Endothelial cell of umbilical vein (primary cell): Measurements from ENCODE around the gene EIF2S3B. TPM values are rescaled to one million over a fixed set of nuclear protein-coding genes. Genes with fewer than 3 reads are reported as not detected.

Experiments used
- BruUV-seq: library from RNA; stranded (reverse); fragments of 400-500 nt; replicated peaks from 2 replicates; lab custom pipeline; 2021; lab: Mats Ljungman, UMichigan
- CTCF ChIA-PET: fragments of 300-600, 350-600 bp; sonication (Branson Sonifier 250); formaldehyde crosslinking; loops from one replicate; lab custom pipeline; 2021; ENCODE audit warnings: antibody characterized with exemption, inconsistent platforms; lab: Charles Lee
- POLR2A ChIA-PET: fragments of 300-600, 350-600 bp; sonication (Branson Sonifier 250); formaldehyde crosslinking; loops from one replicate; lab custom pipeline; 2021; ENCODE audit warnings: antibody characterized with exemption, inconsistent platforms; lab: Charles Lee
- DNase-seq: peaks from one replicate; pipeline ENCODE4 v3.0.0-alpha.2; 2011; ENCODE audit warnings: low read depth, low spot score
- FAIRE-seq: peaks from 2 replicates; lab custom pipeline; 2011; peaks lifted over from hg19 to GRCh38; lab: Jason Lieb, UNC
- H2AFZ ChIP-seq: 2 replicates; pipeline ENCODE4 v1.6.0; 2012; ENCODE audit warnings: low read depth, low read length, control low read depth, inconsistent platforms
- H3K27ac ChIP-seq: 2 replicates; pipeline ENCODE4 v1.5.1; 2011; ENCODE audit warnings: low read depth, mild to moderate bottlenecking, control low read depth, low read length, moderate library complexity; ENCODE audit not compliant: insufficient read depth
- H3K27me3 ChIP-seq, 2 experiments: 2 replicates each; pipeline versions ENCODE4 v1.6.0 to v1.6.1; 2011; ENCODE audit warnings: low read length in 2 of 2, mixed read lengths in 1 of 2; ENCODE audit not compliant: control insufficient read depth in 2 of 2, insufficient read depth in 2 of 2
- H3K36me3 ChIP-seq, 2 experiments: 2 replicates in 1 of 2; 3 replicates in 1 of 2; pipeline ENCODE4 v1.5.1; 2011; ENCODE audit warnings: low read length in 2 of 2, mild to moderate bottlenecking in 1 of 2, moderate library complexity in 1 of 2; ENCODE audit not compliant: control insufficient read depth in 2 of 2, insufficient read depth in 2 of 2; ENCODE audit errors: extremely low read depth in 1 of 2
- H3K4me1 ChIP-seq: 3 replicates; pipeline ENCODE4 v1.5.1; 2011; ENCODE audit warnings: mild to moderate bottlenecking, low read length; ENCODE audit not compliant: control insufficient read depth, insufficient read depth; ENCODE audit errors: extremely low read depth
- H3K4me2 ChIP-seq: 2 replicates; pipeline ENCODE4 v1.6.1; 2011; ENCODE audit warnings: low read length, control low read depth, mixed read lengths; ENCODE audit not compliant: insufficient read depth
- H3K4me3 ChIP-seq, 3 experiments: fragments of 200-600 bp in 1 of 3; sonication (generic), shearing (Covaris generic) in 1 of 3; replicated peaks in 1 of 3; 2 replicates each; pipeline ENCODE4 v1.5.1; 2011 to 2016; ENCODE audit warnings: control low read depth in 3 of 3, low read length in 3 of 3, mild to moderate bottlenecking in 2 of 3, inconsistent platforms in 1 of 3, low read depth in 1 of 3, moderate library complexity in 1 of 3; ENCODE audit not compliant: insufficient read depth in 1 of 3
- H3K79me2 ChIP-seq: 2 replicates; pipeline ENCODE4 v1.6.0; 2012; ENCODE audit warnings: low read length, inconsistent platforms; ENCODE audit not compliant: control insufficient read depth, insufficient read depth
- H3K9ac ChIP-seq: replicated peaks from 2 replicates; pipeline ENCODE3; 2011; ENCODE audit warnings: low read length, control low read depth; ENCODE audit not compliant: insufficient read depth; ENCODE audit errors: extremely low read depth
- H3K9me1 ChIP-seq: replicated peaks from 3 replicates; pipeline ENCODE4 v1.6.0; 2011; ENCODE audit warnings: mild to moderate bottlenecking, low read length; ENCODE audit not compliant: control insufficient read depth, insufficient read depth; ENCODE audit errors: extremely low read depth
- H3K9me3 ChIP-seq: replicated peaks from 2 replicates; pipeline ENCODE4 v1.5.1; 2012; ENCODE audit warnings: low read length, inconsistent platforms; ENCODE audit not compliant: control insufficient read depth, insufficient read depth
- H4K20me1 ChIP-seq: replicated peaks from 2 replicates; pipeline ENCODE3; 2011; ENCODE audit warnings: mild to moderate bottlenecking, low read length; ENCODE audit not compliant: control insufficient read depth, insufficient read depth; ENCODE audit errors: extremely low read depth
- EZH2 ChIP-seq: IDR thresholded peaks from 2 replicates; pipeline ENCODE4 v1.6.1; 2012; ENCODE audit warnings: borderline replicate concordance, low read depth, mild to moderate bottlenecking, moderate library complexity, low read length, inconsistent platforms; ENCODE audit not compliant: severe bottlenecking
- FOS ChIP-seq: IDR thresholded peaks from 2 replicates; pipeline ENCODE4 v1.6.1; 2011; ENCODE audit warnings: mild to moderate bottlenecking, low read length, moderate library complexity, borderline replicate concordance; ENCODE audit not compliant: insufficient read depth
- GATA2 ChIP-seq: IDR thresholded peaks from 2 replicates; pipeline ENCODE4 v1.7.0; 2011; ENCODE audit warnings: low read depth, mild to moderate bottlenecking, moderate library complexity, mixed read lengths, low read length; ENCODE audit not compliant: insufficient read length, insufficient read depth
- JUN ChIP-seq: IDR thresholded peaks from 2 replicates; pipeline ENCODE4 v1.6.1; 2011; ENCODE audit warnings: borderline replicate concordance, low read depth; ENCODE audit not compliant: insufficient read length, insufficient read depth
- POLR2AphosphoS5 ChIP-seq: IDR thresholded peaks from 2 replicates; pipeline ENCODE4 v1.6.1; 2012; ENCODE audit warnings: low read depth, mild to moderate bottlenecking, control low read depth, low read length, moderate library complexity; ENCODE audit not compliant: insufficient read depth
- dilution Hi-C: fragments of 300-500 bp; cut with MboI; formaldehyde crosslinking; loops from one replicate; pipeline ENCODE4 v1.15.0; 2019; ENCODE audit warnings: low sequenced_read_pairs; ENCODE audit not compliant: extremely low pct_ligation_motif_present
- intact Hi-C: fragments of 100-400 bp; cut with micrococcal nuclease; formaldehyde crosslinking; loops from one replicate; pipeline ENCODE4 v1.10.0; 2022
- polyA plus RNA-seq, 4 experiments: library from polyadenylated mRNA; depleted of rRNA in 3 of 4; stranded (reverse) in 3 of 4; unstranded in 1 of 4; fragments of >200 nt; gene quantifications; 2 replicates each; pipeline versions ENCODE4 v1.2.1 to v1.2.3, GENCODE V29; 2011 to 2012; ENCODE audit warnings: missing spikeins in 1 of 4
- small RNA-seq: library from RNA; depleted of rRNA; stranded (forward); fragments of <200 nt; gene quantifications from one replicate; pipeline ENCODE3, GENCODE V24; 2012; ENCODE audit warnings: low replicate concordance, low read depth; ENCODE audit not compliant: insufficient read depth, insufficient read length
- total RNA-seq: library from RNA; stranded (reverse); gene quantifications from 2 replicates; pipeline ENCODE4 v1.2.3, GENCODE V29; 2021

The EIF2S3B gene
- total and polyA plus RNA-seq, 2 donors (not counting 3 experiments of a cell fraction or from before 2014, with no cell fraction given), result 0.21 to 0.55 TPM

- Histone ChIP-seq H4K20me1 (no peaks in the 10 kb centered on the region), H3K36me3 (no peaks in the 10 kb centered on the region), H3K4me2 (no peak overlapping the region), H3K9me1 (no peaks in the 10 kb centered on the region), H2AFZ (no peak overlapping the region), H3K4me1 (no peaks in the 10 kb centered on the region), H3K4me3 (no peak overlapping the region), H3K27me3 (peaks cover 0 to 2% of the 10 kb centered on the region in 2 experiments), H3K9ac (no peak overlapping the region), H3K79me2 (no peaks in the 10 kb centered on the region), H3K9me3 (no peaks in the 10 kb centered on the region), H3K27ac (no peak overlapping the region)
- no TSS peak for BruUV-seq
- FAIRE-seq, result no peak
- intact Hi-C loops, result no loop called here
- ChIA-PET CTCF (interaction anchor here (1.6 to 2.2 kb wide), 2 partner anchors 10 to 404 kb away, joined by 3 to 7 read pairs; no protein-coding TSS in a partner anchor), POLR2A (interaction anchor here (0.6 kb wide), 1 partner anchor 367 kb away, joined by 4 read pairs; no protein-coding TSS in a partner anchor)
- TF ChIP-seq GATA2 (no peak), JUN (no peak), POLR2AphosphoS5 (no peak), FOS (no peak), EZH2 (no peak)
- no peak for DNase-seq
- dilution Hi-C loops, result no loop called here
Observed at GRCh38 chr12:10557766-10558165, 52.1 kb downstream of the EIF2S3B start.

Small RNAs within 50 kb of the gene (small RNA-seq; reads per million reads assigned to genes)
- not detected for gene SLC25A39P2

Other genes starting within 250 kb of the EIF2S3B start
- 0.13 and 0.18 TPM in 2 replicates for gene KLRD1, start 198.0 kb upstream of the EIF2S3B start, total RNA-seq
- 0.06 and 0.15 TPM in 2 replicates for gene KLRD1, start 198.0 kb upstream of the EIF2S3B start, polyA plus RNA-seq
- not detected in 2 replicates for gene KLRK1, start 115.8 kb upstream of the EIF2S3B start, total RNA-seq
- not detected in 2 replicates for gene KLRK1, start 115.8 kb upstream of the EIF2S3B start, polyA plus RNA-seq
- not detected in 2 replicates for gene KLRC4, start 96.1 kb upstream of the EIF2S3B start, total RNA-seq
- not detected in 2 replicates for gene KLRC4, start 96.1 kb upstream of the EIF2S3B start, polyA plus RNA-seq
- gene KLRC3, start 85.3 kb upstream of the EIF2S3B start, total RNA-seq, result not detected in 2 replicates
- gene KLRC3, start 85.3 kb upstream of the EIF2S3B start, polyA plus RNA-seq, result not detected in 2 replicates
- gene KLRC2, start 69.9 kb upstream of the EIF2S3B start, total RNA-seq, result not detected in 2 replicates
- gene KLRC2, start 69.9 kb upstream of the EIF2S3B start, polyA plus RNA-seq, result not detected in 2 replicates
- not detected in 2 replicates for gene KLRC1, start 52.5 kb upstream of the EIF2S3B start, total RNA-seq
- gene KLRC1, start 52.5 kb upstream of the EIF2S3B start, polyA plus RNA-seq, result not detected in 2 replicates
- 45.4 and 48.3 TPM in 2 replicates for gene MAGOHB, start 107.7 kb downstream of the EIF2S3B start, total RNA-seq
- gene MAGOHB, start 107.7 kb downstream of the EIF2S3B start, polyA plus RNA-seq, result 6.2 and 8.9 TPM in 2 replicates
- 14.6 and 15.2 TPM in 2 replicates for gene STYK1, start 168.2 kb downstream of the EIF2S3B start, total RNA-seq
- gene STYK1, start 168.2 kb downstream of the EIF2S3B start, polyA plus RNA-seq, result 6.0 and 7.7 TPM in 2 replicates
- gene YBX3, start 217.4 kb downstream of the EIF2S3B start, total RNA-seq, result 411 and 441 TPM in 2 replicates
- 99.3 and 137 TPM in 2 replicates for gene YBX3, start 217.4 kb downstream of the EIF2S3B start, polyA plus RNA-seq